Gastroesophageal sphincter (tissue), 3 donors: Measurements from ENCODE around the gene AGBL2.

Experiments used
- CTCF ChIP-seq, 4 experiments: fragments of 200-600 bp in 2 of 4; fragments of 450-650 bp in 2 of 4; sonication (generic) in 1 of 4; IDR thresholded peaks; one replicate each; pipeline ENCODE4 v1.5.1; 2017 to 2019; ENCODE audit warnings: antibody characterized with exemption in 4 of 4, mild to moderate bottlenecking in 2 of 4, moderate library complexity in 2 of 4
- POLR2A ChIP-seq, 2 donors: fragments of 450-650 bp; IDR thresholded peaks; one replicate each; pipeline ENCODE4 v1.6.1; 2017; ENCODE audit warnings: antibody characterized with exemption in 2 of 2, mild to moderate bottlenecking in 2 of 2, moderate library complexity in 1 of 2
- POLR2AphosphoS5 ChIP-seq: sonication (generic); formaldehyde crosslinking; IDR thresholded peaks from one replicate; pipeline ENCODE4 v1.6.1; 2017; ENCODE audit warnings: antibody characterized with exemption

GRCh38 chr11:47711816-47712215 is 3.4 kb downstream of the AGBL2 start:
- no peak for TF ChIP-seq CTCF (IDR thresholded peaks at IDR 0.05)
- no peak for TF ChIP-seq POLR2A (IDR thresholded peaks at IDR 0.05)
- TF ChIP-seq POLR2AphosphoS5: no peak
